WTC11 (cell line): ENCODE results near the gene NEK11. TPM values are rescaled to one million over a fixed set of nuclear protein-coding genes. Genes with fewer than 3 reads are reported as not detected.

Experiments used
- CREB1 ChIP-seq: sonication (generic); formaldehyde crosslinking; IDR thresholded peaks from 2 replicates; pipeline ENCODE4 v1.8.0; 2023; ENCODE audit warnings: mild to moderate bottlenecking, missing genetic modification reagents
- ETV6 ChIP-seq: sonication (generic); formaldehyde crosslinking; IDR thresholded peaks from 2 replicates; pipeline ENCODE4 v1.8.1; 2022; ENCODE audit warnings: mild to moderate bottlenecking, missing genetic modification reagents
- FOXK1 ChIP-seq: sonication (generic); formaldehyde crosslinking; IDR thresholded peaks from 2 replicates; pipeline ENCODE4 v1.8.0; 2022; ENCODE audit warnings: mild to moderate bottlenecking, moderate library complexity, missing genetic modification reagents
- NFE2L1 ChIP-seq: sonication (generic); formaldehyde crosslinking; IDR thresholded peaks from 2 replicates; pipeline ENCODE4 v1.8.1; 2023; ENCODE audit warnings: missing genetic modification reagents
- SMAD3 ChIP-seq: sonication (generic); formaldehyde crosslinking; IDR thresholded peaks from 2 replicates; pipeline ENCODE4 v1.8.0; 2022; ENCODE audit warnings: missing genetic modification reagents, mild to moderate bottlenecking, borderline replicate concordance
- SMAD4 ChIP-seq: sonication (generic); formaldehyde crosslinking; IDR thresholded peaks from 2 replicates; pipeline ENCODE4 v1.8.0; 2022; ENCODE audit warnings: mild to moderate bottlenecking, missing genetic modification reagents
- TP53 ChIP-seq: sonication (generic); formaldehyde crosslinking; IDR thresholded peaks from 2 replicates; pipeline ENCODE4 v1.8.1; 2023; ENCODE audit warnings: mild to moderate bottlenecking, missing genetic modification reagents
- ZBTB21 ChIP-seq: sonication (generic); formaldehyde crosslinking; IDR thresholded peaks from 2 replicates; pipeline ENCODE4 v1.8.1; 2023; ENCODE audit warnings: mild to moderate bottlenecking, missing genetic modification reagents, borderline replicate concordance
- ZNF121 ChIP-seq: sonication (generic); formaldehyde crosslinking; IDR thresholded peaks from 2 replicates; pipeline ENCODE4 v1.8.0; 2023; ENCODE audit warnings: missing genetic modification reagents
- ZNF232 ChIP-seq: sonication (generic); formaldehyde crosslinking; IDR thresholded peaks from 2 replicates; pipeline ENCODE4 v1.8.0; 2022; ENCODE audit warnings: mild to moderate bottlenecking, missing genetic modification reagents
- total RNA-seq: library from RNA; stranded (reverse); gene quantifications from 3 replicates; pipeline ENCODE4 v1.2.3, GENCODE V29; 2021
- TF ChIP-seq, protein P1 (sequence below): fragments of 250-450 bp; sonication (Bioruptor Pico); IDR thresholded peaks from 2 replicates; pipeline ENCODE4 v1.8.0; 2021; ENCODE audit warnings: mild to moderate bottlenecking
- TF ChIP-seq, protein P2 (sequence below): sonication (generic); formaldehyde crosslinking; IDR thresholded peaks from 2 replicates; pipeline ENCODE4 v1.8.0; 2023; ENCODE audit warnings: missing genetic modification reagents, mild to moderate bottlenecking, borderline replicate concordance
- TF ChIP-seq, protein P3 (sequence below): sonication (generic); formaldehyde crosslinking; IDR thresholded peaks from 2 replicates; pipeline ENCODE4 v1.8.0; 2022; ENCODE audit warnings: mild to moderate bottlenecking, missing genetic modification reagents
- TF ChIP-seq, protein P4 (sequence below): sonication (generic); formaldehyde crosslinking; IDR thresholded peaks from 2 replicates; pipeline ENCODE4 v1.8.1; 2022; ENCODE audit warnings: mild to moderate bottlenecking, moderate library complexity, missing genetic modification reagents
- TF ChIP-seq, protein P5 (sequence below): fragments of 250-450 bp; sonication (Bioruptor Pico); IDR thresholded peaks from 2 replicates; pipeline ENCODE4 v2.1.2; 2022; ENCODE audit warnings: mild to moderate bottlenecking, moderate library complexity
- TF ChIP-seq, protein P6 (sequence below): sonication (generic); formaldehyde crosslinking; IDR thresholded peaks from 2 replicates; pipeline ENCODE4 v1.8.0; 2022; ENCODE audit warnings: mild to moderate bottlenecking, missing genetic modification reagents
- TF ChIP-seq, protein P7 (sequence below): fragments of 250-450 bp; sonication (Bioruptor Pico); IDR thresholded peaks from 2 replicates; pipeline ENCODE4 v1.9.0; 2021; ENCODE audit warnings: mild to moderate bottlenecking

The NEK11 gene
- total RNA-seq, 1 experiment from 2014 or later = 1.6 TPM

DNA sequence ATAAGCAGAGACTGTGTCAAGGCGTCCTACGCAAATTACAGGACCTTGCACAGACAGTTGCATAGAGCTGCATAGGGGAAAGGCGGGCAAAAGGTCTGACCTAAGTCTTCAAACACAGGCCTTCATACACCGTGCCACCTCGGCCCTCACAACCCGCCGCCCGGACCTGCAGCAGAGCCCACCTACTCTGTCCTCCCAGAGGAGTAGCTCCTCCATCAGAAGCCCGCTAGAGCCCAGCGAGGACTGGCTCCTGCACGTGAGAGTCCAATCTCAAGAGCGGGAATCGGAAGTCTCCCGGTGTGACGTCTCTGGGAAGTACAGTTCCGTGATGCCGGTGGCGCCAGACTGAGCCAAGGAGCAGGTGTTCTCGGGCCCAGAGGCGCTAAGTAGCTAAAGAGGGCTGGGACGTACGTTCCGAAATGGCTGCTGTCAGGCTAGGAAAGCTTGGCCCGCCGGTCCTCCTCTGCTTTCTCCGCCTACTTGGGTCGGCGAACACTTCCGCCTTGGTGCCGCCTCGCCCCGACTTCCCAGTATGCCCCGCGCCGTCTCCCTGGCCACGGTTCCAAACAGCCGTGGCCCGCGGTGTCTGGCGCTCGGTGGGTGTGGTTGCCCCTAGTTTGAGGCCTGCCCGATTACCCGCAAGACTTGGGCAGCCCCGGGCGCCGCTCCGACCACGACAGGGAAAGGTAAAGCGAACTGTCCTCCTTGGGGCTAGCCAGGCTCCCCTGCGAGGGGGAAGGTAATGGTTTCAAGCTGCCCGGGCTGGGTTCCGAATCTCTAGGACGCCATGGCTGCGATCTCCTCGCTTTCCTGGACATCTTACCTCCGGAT is at the start of gene NEK11, which contains the start of gene ASTE1 (continued):
- TF ChIP-seq, protein P1, sequence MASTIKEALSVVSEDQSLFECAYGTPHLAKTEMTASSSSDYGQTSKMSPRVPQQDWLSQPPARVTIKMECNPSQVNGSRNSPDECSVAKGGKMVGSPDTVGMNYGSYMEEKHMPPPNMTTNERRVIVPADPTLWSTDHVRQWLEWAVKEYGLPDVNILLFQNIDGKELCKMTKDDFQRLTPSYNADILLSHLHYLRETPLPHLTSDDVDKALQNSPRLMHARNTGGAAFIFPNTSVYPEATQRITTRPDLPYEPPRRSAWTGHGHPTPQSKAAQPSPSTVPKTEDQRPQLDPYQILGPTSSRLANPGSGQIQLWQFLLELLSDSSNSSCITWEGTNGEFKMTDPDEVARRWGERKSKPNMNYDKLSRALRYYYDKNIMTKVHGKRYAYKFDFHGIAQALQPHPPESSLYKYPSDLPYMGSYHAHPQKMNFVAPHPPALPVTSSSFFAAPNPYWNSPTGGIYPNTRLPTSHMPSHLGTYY (CRISPR knock-in tag) = no peak
- TF ChIP-seq SMAD4 (CRISPR knock-in tag) (no peak), ZNF232 (0 out of 2 replicates have a peak, but pooled peaks have one; percentile 66), ZNF121 (0 out of 2 replicates have a peak, but pooled peaks have one; percentile 22), TP53 (CRISPR knock-in tag) (peak; percentile 75; the same call in 1 of the 2 replicates), NFE2L1 (CRISPR knock-in tag) (0 out of 2 replicates have a peak, but pooled peaks have one; percentile 14), ETV6 (CRISPR knock-in tag) (peak; percentile 88; the same call in 1 of the 2 replicates), ZBTB21 (CRISPR knock-in tag) (0 out of 2 replicates have a peak, but pooled peaks have one; percentile 55), SMAD3 (CRISPR knock-in tag) (peak; percentile 82; the same call in 1 of the 2 replicates), CREB1 (CRISPR knock-in tag) (0 out of 2 replicates have a peak, but pooled peaks have one; percentile 64), FOXK1 (CRISPR knock-in tag) (peak; percentile 67)
- TF ChIP-seq, protein P2, sequence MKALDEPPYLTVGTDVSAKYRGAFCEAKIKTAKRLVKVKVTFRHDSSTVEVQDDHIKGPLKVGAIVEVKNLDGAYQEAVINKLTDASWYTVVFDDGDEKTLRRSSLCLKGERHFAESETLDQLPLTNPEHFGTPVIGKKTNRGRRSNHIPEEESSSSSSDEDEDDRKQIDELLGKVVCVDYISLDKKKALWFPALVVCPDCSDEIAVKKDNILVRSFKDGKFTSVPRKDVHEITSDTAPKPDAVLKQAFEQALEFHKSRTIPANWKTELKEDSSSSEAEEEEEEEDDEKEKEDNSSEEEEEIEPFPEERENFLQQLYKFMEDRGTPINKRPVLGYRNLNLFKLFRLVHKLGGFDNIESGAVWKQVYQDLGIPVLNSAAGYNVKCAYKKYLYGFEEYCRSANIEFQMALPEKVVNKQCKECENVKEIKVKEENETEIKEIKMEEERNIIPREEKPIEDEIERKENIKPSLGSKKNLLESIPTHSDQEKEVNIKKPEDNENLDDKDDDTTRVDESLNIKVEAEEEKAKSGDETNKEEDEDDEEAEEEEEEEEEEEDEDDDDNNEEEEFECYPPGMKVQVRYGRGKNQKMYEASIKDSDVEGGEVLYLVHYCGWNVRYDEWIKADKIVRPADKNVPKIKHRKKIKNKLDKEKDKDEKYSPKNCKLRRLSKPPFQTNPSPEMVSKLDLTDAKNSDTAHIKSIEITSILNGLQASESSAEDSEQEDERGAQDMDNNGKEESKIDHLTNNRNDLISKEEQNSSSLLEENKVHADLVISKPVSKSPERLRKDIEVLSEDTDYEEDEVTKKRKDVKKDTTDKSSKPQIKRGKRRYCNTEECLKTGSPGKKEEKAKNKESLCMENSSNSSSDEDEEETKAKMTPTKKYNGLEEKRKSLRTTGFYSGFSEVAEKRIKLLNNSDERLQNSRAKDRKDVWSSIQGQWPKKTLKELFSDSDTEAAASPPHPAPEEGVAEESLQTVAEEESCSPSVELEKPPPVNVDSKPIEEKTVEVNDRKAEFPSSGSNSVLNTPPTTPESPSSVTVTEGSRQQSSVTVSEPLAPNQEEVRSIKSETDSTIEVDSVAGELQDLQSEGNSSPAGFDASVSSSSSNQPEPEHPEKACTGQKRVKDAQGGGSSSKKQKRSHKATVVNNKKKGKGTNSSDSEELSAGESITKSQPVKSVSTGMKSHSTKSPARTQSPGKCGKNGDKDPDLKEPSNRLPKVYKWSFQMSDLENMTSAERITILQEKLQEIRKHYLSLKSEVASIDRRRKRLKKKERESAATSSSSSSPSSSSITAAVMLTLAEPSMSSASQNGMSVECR (CRISPR knock-in tag) = no peak
- TF ChIP-seq, protein P3, sequence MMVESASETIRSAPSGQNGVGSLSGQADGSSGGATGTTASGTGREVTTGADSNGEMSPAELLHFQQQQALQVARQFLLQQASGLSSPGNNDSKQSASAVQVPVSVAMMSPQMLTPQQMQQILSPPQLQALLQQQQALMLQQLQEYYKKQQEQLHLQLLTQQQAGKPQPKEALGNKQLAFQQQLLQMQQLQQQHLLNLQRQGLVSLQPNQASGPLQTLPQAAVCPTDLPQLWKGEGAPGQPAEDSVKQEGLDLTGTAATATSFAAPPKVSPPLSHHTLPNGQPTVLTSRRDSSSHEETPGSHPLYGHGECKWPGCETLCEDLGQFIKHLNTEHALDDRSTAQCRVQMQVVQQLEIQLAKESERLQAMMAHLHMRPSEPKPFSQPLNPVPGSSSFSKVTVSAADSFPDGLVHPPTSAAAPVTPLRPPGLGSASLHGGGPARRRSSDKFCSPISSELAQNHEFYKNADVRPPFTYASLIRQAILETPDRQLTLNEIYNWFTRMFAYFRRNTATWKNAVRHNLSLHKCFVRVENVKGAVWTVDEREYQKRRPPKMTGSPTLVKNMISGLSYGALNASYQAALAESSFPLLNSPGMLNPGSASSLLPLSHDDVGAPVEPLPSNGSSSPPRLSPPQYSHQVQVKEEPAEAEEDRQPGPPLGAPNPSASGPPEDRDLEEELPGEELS = 0 out of 2 replicates have a peak, but pooled peaks have one; percentile 8
- TF ChIP-seq, protein P4, sequence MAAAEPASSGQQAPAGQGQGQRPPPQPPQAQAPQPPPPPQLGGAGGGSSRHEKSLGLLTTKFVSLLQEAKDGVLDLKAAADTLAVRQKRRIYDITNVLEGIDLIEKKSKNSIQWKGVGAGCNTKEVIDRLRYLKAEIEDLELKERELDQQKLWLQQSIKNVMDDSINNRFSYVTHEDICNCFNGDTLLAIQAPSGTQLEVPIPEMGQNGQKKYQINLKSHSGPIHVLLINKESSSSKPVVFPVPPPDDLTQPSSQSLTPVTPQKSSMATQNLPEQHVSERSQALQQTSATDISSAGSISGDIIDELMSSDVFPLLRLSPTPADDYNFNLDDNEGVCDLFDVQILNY (CRISPR knock-in tag) = peak; percentile 58; the same call in 1 of the 2 replicates
- TF ChIP-seq, protein P5, sequence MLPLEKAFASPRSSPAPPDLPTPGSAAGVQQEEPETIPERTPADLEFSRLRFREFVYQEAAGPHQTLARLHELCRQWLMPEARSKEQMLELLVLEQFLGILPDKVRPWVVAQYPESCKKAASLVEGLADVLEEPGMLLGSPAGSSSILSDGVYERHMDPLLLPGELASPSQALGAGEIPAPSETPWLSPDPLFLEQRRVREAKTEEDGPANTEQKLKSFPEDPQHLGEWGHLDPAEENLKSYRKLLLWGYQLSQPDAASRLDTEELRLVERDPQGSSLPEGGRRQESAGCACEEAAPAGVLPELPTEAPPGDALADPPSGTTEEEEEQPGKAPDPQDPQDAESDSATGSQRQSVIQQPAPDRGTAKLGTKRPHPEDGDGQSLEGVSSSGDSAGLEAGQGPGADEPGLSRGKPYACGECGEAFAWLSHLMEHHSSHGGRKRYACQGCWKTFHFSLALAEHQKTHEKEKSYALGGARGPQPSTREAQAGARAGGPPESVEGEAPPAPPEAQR (CRISPR knock-in tag) = no peak
- TF ChIP-seq, protein P6, sequence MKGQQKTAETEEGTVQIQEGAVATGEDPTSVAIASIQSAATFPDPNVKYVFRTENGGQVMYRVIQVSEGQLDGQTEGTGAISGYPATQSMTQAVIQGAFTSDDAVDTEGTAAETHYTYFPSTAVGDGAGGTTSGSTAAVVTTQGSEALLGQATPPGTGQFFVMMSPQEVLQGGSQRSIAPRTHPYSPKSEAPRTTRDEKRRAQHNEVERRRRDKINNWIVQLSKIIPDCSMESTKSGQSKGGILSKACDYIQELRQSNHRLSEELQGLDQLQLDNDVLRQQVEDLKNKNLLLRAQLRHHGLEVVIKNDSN = peak; percentile 33; the same call in 1 of the 2 replicates
- TF ChIP-seq, protein P7, sequence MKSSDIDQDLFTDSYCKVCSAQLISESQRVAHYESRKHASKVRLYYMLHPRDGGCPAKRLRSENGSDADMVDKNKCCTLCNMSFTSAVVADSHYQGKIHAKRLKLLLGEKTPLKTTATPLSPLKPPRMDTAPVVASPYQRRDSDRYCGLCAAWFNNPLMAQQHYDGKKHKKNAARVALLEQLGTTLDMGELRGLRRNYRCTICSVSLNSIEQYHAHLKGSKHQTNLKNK (CRISPR knock-in tag) = no peak
- TF ChIP-seq, all 79 proteins: peak for 23
